ENCODE data around the gene SORL1. TPM values are rescaled to one million over a fixed set of nuclear protein-coding genes. Genes with fewer than 3 reads are reported as not detected.
"Not testable (repeated sequence)": the region's sequence is repeated elsewhere in the genome, so short reads cannot be mapped to it uniquely, and the experiment has no call there.

The SORL1 gene
- total RNA-seq, 1 donor from 2014 or later, result 76.3 TPM

DNA sequence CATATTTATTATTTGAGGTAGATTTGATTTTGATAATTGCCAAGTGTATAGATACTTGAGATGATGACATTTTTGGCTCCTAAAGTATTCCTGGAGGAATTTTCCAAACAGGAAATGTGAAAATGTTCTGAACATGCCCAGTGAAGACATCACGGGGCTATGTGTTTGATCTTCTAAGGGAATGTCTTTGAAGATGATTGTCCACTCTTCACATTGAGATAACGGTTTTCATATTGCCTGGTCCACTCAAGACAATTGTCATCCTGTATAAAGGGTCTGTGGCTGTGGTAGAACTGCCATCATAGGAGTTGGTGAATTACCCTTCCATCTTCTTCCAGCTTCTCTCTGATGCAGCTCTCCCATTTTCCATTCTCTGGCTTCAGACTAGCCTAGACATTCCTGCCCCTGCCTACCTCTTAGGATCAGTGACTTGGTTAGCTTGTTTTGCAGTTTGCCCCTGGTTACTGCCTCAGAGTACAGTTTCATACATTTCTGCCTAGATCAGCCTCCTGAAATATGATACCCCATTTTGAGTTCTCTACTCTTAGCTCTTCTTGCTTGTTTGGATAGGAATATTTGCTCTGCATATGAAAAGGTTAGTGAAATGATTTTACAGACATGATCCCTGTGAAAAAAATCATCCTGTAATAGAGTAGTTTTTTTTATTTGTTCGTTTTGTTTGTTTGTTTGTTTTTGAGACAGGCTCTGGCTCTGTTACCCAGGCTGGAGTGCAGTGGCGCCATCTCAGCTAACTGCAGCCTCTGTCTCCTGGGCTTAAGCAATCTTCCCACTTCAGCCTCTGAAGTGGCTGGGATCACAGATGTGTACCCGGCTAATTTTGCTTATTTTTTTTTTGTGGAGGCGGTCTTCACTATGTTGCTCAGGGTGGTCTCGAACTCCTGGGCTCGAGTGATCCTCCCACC lies 112.0 kb downstream of the SORL1 start:
- DNase-seq, result no peak

GRCh38 chr11:121564948-121565684 lies 113.0 kb downstream of the SORL1 start:
- DNase-seq, result no peak

GRCh38 chr11:121566279-121567168 lies 114.4 kb downstream of the SORL1 start:
- no peak for DNase-seq

DNA sequence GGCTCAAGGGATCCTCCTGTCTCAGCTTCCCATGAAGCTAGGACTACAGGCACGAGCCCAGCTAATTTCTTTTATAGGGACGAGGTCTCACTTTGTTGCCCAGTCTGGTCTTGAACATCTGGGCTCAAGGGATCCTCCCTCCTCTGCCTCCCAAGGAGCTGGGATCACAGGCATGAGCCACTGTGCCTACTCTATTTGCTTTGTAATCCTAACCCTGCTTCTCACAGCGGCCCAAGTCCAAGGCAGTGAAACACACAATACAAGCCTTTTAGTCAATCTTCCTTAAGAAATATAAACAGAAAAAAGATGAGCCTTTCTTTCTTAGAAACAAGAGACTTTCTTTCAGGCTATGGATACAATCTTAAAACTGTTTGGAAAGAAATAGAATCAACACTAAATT lies 115.9 kb downstream of the SORL1 start:
- DNase-seq, result no peak

GRCh38 chr11:121569332-121570299 lies 117.5 kb downstream of the SORL1 start:
- not testable (repeated sequence) for DNase-seq

DNA sequence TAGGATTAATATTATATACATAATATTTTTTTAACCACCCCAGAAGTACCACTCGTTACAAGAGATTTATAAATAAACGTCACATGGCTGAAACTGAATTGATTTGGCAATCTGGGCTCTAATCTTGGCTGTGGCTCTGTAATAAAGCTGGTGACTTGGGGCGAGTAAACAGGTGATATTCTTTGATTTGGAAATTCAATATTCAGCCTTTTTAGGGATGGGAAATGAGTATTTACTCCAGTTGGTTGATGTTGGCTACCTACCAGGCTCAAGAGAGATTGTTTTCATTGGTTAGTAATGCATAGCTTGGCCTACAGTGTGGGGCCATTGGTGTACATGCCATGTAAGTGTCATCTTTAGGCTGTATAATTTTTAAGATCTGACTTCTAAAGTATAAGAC lies 118.3 kb downstream of the SORL1 start:
- DNase-seq, result no peak

DNA sequence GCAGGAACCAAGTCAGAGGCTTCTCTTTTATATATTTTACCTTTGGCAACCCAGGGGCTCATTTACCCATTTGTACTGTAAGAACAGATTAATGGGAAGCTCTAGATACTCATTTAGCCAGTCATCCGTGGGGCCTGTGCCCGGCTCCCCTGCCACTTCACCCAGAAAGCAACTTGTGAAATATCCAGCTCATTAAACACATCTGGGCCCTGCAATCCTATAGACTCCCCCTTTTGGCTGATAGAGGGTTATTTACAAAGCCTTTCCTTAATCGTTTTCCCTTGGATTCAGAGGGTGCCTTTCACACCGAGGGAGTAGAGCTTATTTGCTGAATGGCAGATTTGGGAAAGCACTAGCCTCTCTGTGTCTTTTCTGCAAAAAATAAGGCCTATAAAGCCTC lies 119.4 kb downstream of the SORL1 start:
- no peak for DNase-seq

DNA sequence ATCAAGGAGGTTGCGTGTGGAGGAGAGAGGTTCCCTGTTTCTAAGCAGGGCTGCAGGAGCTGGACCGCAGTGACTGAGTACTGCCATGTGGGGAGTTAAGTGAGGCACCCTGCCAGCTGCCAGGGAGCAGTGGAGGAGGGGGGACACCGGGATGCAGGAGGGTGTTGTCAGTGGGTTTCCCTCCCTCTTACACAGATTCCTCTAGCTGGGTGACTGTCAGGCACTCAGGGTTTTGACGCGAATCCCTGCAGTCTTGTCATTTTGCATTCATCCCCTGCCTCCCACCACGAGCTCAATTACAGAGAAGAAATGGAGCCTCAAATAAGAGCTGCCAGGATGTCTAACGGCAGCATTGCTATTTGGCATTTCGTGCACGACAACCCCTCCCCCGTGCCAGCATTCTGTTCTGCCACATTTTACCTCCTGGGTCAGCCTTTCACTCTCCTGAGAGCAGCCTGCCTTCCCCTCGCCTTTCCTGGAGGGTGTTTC lies 120.5 kb downstream of the SORL1 start:
- no peak for DNase-seq

- no peak for DNase-seq
Measured at GRCh38 chr11:121574801-121575200, 122.7 kb downstream of the SORL1 start.

DNA sequence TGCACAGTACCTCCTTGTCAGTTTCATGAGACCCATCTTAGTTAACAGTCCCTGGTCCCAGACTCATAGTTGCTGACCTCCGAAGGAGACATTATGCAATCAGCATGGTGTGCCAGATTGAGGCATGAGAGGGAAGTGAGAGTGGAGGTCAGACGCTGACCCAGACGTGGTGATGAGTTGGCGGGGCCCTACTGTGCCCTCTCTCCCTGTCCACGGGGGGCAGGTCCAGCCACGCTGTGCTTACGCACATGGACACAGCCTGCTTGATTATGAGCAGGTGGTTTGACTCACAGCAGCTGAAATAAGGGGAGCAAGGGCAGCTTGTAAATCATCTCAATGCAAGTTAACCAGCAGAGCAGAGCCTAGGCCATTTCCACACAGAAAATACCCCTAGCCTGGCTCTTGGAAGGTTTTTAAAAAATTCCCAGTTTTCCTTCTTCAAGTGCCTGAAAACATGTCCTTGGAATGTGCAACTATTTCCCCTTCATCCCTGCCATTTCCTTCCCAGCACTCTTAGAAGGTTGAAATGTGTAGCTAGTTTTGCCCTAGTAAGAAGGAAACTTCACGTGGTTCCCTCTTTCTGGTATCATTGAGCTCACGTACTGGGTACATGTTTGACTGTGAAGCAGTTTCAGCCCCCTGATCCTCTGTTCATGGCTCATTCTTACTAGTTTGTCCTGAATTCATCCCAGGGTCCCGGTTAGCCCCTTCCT lies 123.3 kb downstream of the SORL1 start:
- peak; percentile 42 for DNase-seq

DNA sequence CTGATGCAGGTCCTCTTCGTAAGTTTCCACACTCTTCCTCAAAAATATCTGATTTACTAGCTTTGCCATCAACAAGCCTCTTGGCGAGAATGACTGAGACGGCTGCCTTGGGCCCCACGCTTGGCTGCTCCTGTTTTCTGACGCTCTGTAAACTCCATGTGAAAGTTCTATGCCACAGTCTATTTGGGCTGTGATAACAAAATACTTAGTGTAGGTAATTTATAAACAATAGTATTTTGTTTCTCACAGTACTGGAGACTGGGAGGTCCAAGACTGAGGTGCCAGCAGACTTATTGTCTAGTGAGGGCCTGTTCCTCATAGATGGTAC lies 123.8 kb downstream of the SORL1 start:
- DNase-seq, result no peak

DNA sequence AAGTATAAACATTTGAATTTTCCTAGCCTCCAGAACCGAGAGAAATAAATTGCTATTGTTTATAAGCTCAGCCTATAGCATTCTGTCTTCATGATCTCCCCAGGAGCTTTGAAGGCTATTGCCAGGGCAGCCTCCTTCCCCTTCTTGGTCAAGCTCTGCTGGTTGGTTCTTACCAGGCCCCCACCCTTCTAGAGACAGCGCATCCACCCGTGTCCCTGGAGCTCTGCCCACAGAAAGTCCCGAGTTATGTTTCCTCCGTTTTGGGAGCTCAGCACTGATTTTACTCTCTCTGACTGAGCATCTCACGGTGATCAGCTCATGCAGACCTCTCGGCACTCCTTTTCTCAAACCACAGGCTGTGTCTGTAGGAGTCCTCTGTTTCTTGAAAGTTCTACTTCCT lies 124.4 kb downstream of the SORL1 start:
- no peak for DNase-seq

DNA sequence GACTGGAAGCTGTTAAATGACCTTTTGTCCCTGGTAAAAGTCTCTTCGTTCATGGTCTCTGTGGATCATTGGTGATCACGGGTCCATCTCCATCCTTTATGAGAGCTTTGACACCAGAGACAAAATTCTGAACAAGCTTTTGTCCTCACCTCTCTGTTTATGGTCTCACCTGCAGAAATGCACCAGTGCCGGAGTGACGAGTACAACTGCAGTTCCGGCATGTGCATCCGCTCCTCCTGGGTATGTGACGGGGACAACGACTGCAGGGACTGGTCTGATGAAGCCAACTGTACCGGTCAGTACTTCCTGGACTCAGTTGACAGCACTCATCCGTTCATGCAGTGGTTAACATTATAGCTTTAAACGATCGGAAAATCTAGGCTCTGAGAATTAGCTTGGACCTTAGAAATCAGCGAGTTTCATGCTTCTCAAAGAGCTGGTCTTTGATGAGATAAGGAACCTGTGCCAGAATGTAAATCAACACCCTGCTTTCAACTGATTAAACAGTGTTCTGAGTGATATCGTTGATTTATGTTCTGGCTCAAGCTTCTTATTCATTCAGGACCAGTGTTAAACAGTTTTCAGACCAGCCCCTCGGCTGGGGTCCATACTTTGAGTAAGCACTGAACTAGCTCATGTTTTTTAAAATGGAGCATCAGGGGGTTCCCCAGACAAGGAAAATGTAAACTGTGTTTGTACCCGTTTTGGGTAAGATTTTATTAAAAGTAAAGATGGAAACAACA lies 125.2 kb downstream of the SORL1 start:
- no peak for DNase-seq

GRCh38 chr11:121578251-121578976 lies 126.3 kb downstream of the SORL1 start:
- no peak for DNase-seq

GRCh38 chr11:121580154-121580553 lies 128.0 kb downstream of the SORL1 start:
- no peak for DNase-seq

GRCh38 chr11:121581607-121582006 lies 129.5 kb downstream of the SORL1 start:
- no peak for DNase-seq

DNA sequence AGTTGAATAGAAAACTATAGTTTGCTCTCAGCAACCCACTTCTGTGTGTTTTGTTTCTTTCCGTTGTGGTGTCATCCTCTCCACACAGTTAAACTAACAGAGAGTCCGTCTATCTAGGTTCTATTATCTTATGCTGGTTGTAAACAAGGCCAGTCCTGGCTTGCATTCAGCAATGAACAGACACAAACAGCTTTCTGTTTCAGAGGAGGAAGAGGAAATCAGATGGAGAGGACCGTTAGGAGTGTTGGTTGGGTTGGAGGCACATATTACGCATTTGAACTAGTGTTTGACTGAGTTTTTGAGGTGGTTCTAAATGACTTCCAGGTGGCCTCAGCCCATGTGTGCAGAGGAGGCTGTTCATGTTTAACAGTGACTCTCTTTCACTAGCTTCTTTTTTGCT lies 130.2 kb downstream of the SORL1 start:
- no peak for DNase-seq

DNA sequence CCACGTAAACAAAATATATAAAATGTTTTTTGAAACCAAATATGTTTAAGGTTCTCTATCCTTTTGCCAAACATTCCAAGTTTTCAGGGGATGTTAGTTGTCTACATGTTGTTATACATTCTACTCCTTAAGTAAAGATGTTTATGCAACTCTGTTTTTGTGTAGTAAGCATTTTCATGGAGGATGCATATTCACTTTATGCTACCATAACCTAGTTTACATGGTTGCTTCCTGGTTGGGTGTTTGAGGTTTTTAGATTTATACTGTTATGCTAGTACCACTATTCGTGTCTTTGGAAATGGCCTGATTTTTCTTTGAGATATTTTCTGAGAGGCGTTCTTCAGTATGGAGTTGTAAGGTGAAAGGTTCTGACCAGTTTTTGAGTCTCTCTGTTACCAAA lies 131.7 kb downstream of the SORL1 start:
- DNase-seq, result no peak

- no peak for DNase-seq
Measured at GRCh38 chr11:121586750-121587149, 134.6 kb downstream of the SORL1 start.

Measured in occipital lobe (tissue), 2 donors.